Embryonic facial prominence (tissue), 1 donor: ENCODE data around the gene IFNA10.
"Not testable (repeated sequence)": the region's sequence is repeated elsewhere in the genome, so short reads cannot be mapped to it uniquely, and the experiment has no call there.

Experiments used
- DNase-seq: peaks from one replicate; pipeline ENCODE4 v3.0.0-alpha.2; 2016; ENCODE audit errors: extremely low spot score

The IFNA10 gene

DNA sequence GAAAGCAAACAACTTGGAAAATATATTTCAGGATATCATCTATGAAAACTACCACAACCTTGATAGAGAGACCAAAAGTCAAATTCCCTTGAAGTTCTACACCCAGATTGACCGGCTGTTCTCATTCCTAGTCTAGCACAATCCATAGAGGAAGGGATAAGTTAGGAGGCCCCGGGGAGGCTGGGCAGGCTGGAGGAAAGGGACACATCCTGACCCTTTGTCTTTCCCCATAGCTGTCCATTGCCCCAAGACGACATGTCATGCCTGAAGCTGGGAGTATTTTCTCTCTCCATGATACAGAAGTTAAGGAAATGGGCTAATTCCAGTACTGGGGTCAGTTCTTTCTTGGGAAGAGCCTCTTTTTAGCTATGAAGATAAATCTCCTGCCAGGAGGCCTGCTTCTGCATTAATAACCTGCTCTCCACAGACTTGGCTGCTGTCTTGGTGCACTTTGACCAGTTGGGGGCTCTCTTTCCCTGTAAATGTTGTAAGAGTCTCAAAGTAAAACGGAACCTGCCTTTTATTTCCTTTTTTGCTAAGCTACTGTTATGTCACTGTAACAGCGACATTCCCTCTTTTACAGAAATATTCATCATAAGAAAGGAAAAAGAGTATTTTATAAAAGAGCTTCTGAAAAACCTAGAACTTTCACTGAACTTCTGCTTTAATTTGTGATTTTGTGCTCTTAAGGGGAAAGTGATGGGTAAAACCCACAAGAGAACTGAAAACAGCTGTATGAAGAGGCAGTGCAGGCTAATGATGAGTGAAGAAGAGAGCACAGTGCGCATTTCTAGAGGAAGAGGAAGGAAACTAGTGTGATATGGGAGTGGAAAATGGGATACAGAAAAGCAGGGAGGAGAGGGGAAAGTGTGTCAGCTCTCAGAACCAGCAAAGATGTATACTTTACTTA lies 11.8 kb downstream of the IFNA10 start:
- not testable (repeated sequence) for DNase-seq

GRCh38 chr9:21187487-21187886 lies 19.5 kb downstream of the IFNA10 start, which contains the start of gene IFNA4:
Gene IFNA4, minus strand, starts transcription at chr9:21187587. Its CDS starts 56 bp downstream, at chr9:21187531.
- not testable (repeated sequence) for DNase-seq

DNA sequence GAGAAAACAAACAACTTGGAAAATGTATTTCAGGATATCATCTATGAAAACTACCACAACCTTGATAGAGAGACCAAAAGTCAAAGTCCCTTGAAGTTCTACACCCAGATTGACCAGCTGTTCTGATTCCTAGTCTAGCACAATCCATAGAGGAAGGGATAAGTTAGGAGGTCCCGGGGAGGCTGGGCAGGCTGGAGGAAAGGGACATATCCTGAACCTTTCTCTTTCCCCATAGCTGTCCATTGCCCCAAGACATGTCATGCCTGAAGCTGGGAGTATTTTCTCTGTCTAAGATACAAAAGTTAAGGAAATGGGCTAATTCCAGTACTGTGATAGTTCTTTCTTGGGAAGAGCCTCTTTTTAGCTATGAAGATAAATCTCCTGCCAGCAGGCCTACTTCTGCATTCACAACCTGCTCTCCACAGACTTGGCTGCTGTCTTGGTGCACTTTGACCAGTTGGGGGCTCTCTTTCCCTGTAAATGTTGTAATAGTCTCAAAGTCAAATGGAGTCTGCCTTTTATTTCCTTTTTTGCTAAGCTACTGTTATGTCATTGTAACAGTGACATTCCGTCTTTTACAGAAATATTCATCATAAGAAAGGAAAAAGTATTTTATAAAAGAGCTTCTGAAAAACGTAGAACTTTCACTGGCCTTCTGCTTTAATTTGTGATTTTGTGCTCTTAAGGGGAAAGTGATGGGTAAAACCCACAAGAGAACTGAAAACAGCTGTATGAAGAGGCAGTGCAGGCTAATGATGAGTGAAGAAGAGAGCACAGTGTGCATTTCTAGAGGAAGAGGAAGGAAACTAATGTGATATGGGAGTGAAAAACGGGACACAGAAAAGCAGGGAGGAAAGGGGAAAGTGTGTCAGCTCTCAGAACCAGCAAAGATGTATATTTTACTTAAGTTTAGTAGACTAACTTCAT lies 23.9 kb downstream of the IFNA10 start:
- not testable (repeated sequence) for DNase-seq

GRCh38 chr9:21174671-21175070 lies 32.3 kb downstream of the IFNA10 start:
- DNase-seq = no peak

- DNase-seq = no peak
Observed at GRCh38 chr9:21172156-21172555, 34.8 kb downstream of the IFNA10 start.

GRCh38 chr9:21171351-21171750 lies 35.6 kb downstream of the IFNA10 start:
- DNase-seq = no peak

DNA sequence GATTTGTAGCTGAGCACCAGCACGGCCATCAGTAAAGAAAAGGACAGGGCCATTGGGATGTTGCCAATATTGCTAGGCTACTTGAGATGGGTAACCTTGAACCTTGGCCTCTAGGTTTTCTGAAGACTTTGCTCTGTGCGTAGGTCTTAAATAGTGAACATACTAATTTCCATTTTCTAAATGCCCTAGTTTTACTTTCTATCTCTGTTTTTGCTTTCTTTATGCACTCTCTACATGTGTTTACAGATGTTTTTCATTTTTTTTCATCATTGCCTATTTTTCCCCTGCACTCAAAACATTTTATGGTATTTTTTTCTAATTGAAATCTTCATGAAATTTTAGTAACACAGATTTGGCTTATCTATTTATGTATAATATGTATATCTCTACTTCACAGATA lies 40.4 kb downstream of the IFNA10 start, which contains the start of gene IFNA21:
IFNA21 (minus strand) TSS at position 101 of the 400 bp plus-strand sequence; CDS start at position 53, 48 bp downstream.
- DNase-seq = not testable (repeated sequence)

GRCh38 chr9:21165516-21165915 lies 41.4 kb downstream of the IFNA10 start:
- DNase-seq = no peak

GRCh38 chr9:21160178-21160577 lies 46.8 kb downstream of the IFNA10 start:
- DNase-seq = no peak
